NCI-H526 treated with DMSO at 0.1 percent for 48 hours (cell line): ENCODE results near the gene FMO5.

ENCODE experiments used
- DNase-seq: peaks from one replicate; lab custom pipeline; 2025; lab: John Stamatoyannopoulos, UW

Gene FMO5

DNA sequence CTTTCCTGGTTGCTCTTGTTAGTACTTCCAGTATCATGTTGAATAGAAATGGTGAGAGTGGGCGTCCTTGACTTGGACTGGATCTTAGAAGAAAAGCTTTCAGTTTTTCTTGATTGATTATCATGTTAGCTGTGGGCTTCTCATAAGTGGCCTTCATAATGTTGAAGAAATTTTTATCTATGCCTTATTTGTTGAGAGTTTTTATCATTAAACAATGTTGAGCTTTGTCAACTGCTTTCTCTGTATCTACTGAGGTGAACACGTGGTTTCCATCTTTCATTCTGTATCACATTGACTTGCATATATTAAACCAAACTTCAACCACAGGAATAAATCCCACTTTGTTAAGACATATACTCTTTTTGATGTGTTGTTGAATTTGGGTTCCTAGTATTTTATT, 82.3 kb downstream of the FMO5 start:
- DNase-seq = no peak
